Measurements from ENCODE around the gene NSMF.

NSMF gene, protein sequence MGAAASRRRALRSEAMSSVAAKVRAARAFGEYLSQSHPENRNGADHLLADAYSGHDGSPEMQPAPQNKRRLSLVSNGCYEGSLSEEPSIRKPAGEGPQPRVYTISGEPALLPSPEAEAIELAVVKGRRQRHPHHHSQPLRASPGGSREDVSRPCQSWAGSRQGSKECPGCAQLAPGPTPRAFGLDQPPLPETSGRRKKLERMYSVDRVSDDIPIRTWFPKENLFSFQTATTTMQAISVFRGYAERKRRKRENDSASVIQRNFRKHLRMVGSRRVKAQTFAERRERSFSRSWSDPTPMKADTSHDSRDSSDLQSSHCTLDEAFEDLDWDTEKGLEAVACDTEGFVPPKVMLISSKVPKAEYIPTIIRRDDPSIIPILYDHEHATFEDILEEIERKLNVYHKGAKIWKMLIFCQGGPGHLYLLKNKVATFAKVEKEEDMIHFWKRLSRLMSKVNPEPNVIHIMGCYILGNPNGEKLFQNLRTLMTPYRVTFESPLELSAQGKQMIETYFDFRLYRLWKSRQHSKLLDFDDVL

DNA sequence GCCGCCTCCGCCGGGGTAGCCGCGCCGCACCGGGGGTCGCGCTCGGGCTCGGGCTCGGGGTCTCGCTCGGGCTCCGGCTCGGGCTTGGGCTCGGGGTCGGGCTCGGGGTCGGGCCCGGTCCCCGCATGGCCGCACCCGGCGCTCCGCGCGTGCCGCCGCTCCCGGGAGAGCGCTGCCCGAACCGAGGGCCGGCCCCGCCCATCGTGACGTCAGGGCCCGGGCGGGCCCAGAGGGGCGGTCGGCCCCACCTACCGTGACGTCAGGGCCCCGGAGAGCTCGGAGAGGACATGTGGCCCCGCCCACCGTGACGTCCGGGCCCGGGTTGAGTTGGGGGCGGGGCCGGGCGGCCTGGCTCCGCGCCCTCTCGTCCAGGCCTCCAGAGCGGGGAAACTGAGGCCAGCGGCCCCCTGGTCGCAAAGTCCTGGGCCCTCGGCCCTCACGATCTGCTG is at the start of gene NSMF:
NSMF (minus strand) TSS at position 183 of the 449 bp plus-strand sequence. CDS start 232 bp downstream, outside the sequence.
- DNase-seq: peak; percentile 87 to 95 (median 91)

DNA sequence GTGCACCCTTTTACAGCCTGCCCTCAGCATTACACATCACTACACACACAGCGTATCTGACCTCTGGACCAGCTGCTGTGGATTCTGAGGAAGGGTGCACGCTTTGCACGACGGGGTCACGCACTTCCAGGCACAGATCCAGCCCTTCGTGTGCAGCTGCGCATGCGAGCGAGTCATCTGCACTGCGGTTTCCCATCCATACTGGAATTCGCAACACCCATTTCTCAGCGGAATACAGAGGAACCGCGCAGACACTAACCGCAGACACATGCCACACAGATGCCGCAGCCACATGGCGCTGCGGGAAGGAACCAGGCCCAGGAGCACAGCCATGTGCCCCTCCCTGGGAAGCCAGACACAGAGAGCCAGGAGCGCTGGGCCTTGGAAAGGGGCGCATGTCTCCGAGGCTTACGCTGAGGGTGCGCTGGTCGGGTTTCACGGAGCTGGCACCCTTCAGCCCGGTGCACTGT is 47.6 kb upstream of the NSMF start:
- no peak for DNase-seq

DNA sequence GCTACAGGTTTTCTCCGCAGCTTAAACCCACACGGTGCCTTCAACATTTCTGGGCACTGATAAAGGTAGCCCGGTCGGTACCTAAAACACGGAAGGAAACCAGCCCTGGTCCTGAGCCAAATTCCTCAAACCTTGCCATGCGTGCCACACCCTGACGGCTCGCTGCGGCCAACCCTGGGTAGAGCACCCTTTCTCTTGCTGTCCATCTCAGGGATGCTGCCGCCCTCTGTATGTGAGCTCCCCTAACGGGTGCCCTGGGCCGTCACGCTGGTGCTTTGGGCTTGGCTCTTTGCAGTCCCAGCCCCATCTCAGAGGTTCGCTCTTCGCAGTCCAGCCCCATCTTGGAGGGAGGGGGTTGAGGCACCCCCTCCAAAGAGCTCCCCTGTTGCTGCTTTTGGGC is 47.1 kb upstream of the NSMF start:
- DNase-seq: no peak

DNA sequence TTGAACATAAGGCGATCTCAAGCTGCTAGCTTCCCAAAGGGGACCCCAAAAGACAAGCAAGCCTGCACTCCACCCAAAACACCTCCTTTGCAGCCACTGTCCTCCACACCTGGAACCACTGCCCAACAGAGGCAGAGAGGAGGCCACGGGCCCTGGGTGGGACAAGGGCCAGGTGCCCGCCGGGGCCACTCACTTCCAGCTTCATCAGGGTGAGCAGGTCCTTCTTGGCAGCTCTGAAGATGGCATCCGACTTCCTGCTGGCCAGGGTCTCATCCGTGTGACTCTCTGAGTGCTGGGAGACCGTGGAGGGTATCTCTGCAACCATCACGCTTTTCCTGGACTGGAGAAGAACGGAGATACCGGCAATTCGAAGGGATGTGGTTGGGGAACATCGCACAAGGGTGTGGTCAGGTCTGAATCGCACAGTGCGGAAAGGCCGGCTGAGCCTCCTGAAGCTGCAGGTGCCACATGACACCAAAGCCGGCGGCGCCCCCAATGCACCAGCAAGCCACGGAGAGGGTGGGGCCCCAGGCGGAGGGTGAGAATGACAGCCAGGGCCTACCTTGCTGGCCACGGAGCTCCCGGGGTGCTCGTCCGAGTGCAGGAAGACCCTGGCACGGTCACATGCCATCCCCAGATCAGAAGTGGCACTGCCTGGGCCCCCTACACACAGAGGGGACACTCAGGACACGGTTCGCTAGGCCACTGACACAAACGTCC is 46.4 kb upstream of the NSMF start:
- no peak for DNase-seq

DNA sequence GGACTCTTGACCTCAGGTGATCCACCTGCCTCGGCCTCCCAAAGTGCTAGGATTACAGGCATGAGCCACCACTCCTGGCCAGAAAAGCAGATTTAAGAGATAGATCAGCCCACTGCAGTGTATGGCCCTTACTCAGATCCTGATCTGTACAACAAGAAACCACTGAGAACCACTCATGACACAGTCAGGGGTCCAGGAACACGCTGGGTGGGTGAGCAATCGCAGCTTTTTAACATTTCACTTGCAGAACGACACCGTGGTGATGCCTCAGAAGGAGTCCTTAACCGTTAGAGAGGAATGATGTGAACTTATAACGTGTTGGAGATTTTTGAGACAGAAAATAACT is 45.3 kb upstream of the NSMF start:
- no peak for DNase-seq

DNA sequence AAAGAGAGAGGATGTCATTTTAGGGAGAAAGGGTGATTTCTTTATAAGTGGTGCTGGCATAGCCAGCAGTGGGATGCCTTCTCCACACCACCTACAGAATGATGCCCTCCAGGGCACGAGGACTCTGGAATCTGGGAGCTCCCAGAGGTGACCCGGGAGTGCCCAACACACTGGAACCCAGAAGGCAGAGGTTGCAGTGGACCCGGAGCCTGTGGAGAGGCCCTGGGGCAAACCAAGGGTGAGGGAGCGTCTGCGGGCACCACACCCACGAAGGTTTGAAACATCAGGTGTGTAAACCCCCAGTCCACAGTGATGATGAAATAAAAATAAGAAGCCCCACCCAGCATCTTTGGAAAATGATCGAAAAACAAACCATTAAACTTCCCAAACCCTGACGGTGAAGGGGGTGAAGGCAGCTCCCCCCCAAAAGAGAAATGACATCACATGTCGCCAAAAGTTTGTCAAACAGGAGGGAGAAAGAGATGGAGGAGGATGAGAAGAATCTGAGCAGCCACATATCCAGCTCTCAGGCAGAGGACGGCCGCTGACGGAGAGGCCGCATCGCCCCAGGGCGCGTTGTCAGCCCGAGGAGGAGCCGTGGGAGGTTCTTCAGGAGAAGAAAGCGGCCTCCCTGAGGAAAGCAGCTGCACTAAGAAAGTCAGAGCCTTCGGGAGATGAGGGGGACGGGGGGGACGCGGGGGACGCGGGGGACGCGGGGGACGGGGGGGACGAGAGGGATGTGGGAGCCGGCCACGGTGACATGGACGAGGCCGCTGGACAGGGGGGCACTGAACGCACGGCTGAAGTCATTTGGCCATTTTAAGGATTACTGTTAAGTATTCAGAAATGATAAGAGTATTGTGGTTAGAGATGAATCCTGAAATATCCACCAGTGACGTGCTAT is 43.1 kb upstream of the NSMF start:
- DNase-seq: peak in 1 of 6 experiments; percentile 37

DNA sequence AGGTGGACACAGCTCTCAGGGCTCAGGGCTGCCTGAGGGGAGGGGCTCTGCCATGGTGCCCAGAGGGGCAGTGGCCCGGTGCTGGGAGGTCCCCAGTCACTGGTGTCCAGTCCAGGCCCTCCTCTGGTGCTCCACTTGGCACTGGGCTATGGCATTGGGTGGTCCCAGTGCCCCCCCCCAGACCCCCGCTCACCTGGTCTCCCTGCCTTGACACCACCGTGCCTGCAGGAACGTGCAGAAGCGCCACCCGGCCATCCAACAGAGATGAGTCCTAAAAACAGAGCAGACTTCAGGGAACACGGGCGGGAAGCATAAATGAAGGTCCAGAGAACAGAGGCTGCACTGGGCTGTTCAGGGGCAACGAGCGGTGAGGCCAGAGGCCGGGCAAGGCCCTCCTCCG is 42.3 kb upstream of the NSMF start:
- no peak for DNase-seq

DNA sequence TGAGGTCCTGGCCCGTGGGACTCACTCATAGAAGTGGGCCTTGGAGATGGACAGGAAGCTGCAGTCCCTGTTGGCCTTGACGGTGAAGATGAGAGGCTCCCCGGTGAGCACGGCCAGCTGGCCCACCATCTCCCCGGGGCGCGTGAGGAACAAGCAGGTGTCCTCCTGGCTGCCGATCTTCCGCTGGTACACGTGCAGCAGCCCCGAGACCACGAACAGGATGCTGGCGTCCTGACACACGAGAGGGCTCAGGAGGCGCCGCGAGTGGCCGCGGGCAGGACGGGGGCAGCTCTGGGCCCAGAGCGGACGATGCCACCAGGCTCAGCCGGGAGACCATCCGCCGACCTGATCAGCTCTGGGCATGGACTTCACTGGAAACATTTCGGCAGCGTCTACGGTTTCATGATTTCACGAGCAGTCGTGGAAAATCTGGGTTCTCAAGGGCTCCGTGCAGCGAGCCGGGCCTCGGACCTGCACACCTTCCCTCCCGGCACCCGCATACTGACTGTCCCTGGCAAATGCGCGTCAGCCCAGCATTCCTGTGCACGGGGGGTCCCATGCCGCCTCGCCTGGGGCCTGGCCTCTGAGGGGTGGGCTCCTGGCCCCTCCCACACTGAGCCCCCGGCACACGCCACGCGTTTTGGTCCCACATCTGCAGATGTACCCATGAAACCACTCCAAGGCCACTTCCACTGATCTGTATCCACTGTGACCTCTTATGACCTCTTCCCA is 41.7 kb upstream of the NSMF start:
- DNase-seq: no peak

DNA sequence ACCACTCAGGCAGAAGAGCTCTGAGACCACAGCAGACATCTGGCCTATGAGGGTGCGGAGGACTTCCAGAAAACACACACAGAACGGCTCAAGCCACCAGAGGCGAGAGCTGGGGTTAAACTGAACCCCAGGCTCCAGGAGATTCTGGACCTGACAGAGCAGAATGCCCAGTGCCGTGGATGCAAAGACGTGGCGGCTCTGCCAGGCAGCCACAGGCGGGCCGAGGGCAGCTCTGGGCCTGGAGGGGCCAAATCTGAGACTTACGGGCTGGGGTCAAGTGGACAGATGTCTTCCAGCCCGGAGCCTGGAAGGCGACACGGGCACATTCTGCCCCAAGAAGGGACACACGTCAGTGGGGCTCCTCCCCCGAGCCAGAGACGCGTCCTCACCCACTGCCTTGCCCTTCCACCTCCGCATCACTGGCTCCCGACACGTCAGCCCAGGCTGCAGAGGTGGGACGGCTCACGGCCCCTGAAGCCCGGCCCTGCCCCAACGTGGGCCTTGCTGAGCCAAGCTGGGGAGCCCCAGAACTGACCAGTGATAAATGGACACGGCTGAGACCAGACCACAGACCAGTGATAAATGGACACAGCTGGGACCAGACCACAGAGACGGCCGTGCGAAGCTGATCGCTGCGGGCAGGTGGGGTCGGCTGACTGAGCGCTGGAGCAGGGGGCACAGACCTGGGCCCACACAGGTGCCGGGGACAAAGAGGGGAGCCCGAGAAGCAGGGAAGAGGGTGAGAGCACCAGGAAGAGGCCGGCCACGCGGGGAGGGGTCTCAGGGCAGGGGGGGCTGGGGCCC is 40.9 kb upstream of the NSMF start:
- DNase-seq: no peak

DNA sequence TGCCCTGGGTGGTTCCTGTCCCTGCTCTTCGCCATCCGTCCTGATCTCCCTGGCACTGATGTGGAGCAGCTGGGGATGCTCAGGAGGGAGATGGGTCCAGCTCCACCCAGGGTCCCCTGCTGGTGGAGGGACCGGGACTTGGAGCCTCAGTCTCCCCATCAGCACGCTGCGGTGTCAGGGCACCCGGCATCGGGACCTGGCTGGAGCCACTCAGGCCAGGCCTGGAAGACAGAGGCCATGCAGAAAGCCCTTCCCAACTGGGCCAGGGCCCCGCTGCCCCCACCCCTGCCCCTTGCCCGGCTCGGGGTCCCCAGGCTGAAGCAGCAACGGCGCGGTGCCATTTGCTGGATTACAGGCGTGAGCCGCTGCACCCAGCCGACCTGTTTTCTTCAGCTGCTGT is 40.3 kb upstream of the NSMF start:
- DNase-seq: no peak

DNA sequence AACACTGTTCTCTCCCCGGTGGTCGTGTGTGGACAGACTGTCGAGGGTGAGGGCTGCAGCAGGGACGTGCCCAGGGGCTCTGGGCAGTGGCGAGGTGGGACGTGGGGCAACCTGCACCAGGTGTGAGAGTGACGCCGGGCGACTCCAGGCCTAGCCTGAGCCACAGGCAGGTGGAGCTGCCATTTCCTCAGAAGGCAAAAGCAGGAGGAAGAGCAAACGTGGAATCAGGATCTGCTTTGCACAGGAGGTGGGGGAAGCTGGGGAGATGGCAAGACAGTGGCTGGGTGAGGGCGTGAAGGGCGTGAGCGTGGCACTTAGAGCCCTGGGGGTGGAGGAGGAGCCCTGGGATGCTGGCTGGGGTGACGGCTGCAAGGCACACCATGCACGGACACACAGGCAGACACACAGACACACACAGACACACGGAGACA is 39.6 kb upstream of the NSMF start:
- no peak for DNase-seq

DNA sequence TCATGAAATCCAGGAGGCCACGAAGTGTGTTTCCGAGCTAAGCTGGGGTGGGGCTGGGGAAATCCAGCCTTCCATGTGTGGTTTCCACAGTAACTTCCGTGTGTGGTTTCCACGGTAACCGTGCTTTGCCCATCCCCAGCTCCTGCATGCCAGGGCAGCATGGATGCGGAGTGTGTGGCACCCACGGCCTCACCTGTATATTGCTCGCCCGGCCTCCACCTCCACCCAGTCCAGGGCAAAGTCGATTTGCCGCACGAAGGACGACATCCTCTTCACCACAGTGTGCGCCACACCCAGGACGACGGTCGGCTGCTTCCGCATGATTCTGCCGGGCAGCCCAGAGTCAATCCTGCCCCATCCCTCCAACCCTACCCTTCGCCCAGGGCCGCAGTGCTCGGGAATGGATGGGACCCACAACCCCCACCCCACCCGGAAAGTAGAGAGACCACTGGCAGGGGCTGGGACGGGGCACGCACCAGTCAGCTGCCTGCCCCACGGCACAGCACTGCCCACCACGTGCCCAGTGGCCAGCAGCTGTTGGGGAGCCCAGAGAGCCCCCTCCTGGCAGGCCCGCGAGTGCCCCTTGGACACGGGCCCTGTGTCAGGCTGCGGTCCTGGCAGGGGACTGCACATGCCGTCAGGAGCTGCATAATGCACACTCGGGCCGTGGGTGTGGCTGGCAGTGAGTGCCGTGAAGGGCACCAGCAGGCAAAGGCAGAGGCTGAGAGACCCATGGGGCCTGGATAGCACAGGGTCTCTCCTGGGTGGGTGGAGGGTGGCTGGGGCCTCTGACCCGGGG is 39.0 kb upstream of the NSMF start:
- no peak for DNase-seq

DNA sequence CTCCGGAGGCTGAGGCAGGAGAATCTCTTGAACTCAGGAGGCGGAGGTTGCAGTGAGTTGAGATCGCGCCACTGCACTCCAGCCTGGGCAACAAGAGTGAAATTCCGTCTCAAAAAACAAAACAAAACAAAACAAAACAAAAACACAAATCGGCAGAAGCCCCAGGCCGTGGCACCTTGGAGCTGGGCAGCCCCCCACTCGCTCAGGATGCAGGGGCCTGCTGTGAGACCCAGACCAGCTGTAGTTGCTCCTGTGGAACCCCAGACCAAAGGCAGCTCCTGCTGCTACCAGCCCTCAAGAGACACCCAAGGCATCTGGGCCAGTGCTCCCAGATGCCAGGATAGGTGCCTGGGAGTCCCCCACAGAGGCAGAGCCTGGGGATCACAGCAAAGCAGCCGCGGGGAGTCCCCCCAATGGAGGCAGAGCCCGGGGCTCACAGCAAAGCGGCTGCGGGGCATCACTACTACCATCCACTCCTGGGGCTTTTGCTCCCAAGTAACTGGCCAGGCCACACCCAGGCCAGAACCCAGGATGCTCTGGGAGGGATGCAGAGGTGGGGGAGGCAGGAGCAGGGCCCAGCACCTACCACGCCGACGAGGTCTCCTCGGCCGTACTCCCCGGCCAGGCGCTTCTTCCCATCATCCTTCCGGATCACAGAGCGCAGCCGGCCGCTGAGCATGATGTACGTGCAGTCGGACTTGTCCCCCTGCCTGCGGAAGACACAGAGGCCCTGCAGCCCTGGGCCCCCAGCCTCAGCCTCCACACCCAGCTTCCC is 37.7 kb upstream of the NSMF start:
- no peak for DNase-seq

DNA sequence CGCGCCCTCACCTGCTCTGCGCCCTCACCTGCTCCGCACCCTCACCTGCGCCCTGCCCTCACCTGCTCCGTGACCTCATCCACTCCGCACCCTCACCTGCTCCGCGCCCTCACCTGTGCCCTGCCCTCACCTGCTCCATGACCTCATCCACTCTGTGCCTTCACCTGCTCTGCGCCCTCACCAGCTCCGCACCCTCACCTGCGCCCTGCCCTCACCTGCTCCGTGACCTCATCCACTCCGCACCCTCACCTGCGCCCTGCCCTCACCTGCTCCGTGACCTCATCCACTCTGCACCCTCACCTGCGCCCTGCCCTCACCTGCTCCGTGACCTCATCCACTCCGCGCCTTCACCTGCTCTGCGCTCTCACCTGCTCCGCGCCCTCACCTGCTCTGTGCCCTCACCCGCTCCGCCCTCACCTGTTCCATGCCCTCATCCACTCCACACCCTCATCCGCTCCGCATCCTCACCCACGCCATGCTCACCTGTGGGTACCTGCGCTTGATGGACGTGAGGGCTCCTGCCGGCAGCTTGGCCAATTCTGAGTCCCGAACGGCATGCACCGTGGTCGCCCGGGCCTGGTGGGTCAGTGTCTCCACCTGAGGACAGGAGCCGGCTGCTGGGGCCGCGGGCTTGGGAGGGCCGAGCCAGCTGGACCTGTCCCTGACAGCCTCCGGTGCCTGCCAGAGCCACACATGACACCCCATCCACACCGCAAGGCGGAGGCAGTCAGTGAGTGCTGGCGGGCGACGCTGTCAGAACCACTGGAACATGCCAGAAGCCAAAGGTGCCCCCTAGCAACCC is 35.6 kb upstream of the NSMF start:
- no peak for DNase-seq

DNA sequence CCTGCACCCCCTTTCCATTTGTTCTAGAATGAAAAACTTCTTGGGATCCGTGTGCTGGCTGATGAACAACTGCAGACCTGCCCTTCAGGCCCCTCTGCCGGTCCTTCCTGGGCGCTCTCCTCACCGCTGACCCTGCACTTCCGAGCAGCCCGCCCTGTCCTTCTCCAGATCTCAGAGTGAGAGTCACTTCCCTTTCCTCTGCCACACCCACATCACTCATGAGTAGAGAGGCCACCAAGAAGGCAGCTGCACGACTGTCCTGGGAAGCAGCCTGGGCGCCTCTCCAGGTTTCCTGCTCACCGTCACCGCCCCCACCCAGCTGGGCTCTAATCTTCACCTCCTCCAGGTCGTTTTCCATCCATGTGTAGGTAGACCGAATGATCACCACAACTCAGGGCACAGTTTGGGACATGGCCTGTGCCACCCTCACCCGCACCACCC is 35.0 kb upstream of the NSMF start:
- no peak for DNase-seq

DNA sequence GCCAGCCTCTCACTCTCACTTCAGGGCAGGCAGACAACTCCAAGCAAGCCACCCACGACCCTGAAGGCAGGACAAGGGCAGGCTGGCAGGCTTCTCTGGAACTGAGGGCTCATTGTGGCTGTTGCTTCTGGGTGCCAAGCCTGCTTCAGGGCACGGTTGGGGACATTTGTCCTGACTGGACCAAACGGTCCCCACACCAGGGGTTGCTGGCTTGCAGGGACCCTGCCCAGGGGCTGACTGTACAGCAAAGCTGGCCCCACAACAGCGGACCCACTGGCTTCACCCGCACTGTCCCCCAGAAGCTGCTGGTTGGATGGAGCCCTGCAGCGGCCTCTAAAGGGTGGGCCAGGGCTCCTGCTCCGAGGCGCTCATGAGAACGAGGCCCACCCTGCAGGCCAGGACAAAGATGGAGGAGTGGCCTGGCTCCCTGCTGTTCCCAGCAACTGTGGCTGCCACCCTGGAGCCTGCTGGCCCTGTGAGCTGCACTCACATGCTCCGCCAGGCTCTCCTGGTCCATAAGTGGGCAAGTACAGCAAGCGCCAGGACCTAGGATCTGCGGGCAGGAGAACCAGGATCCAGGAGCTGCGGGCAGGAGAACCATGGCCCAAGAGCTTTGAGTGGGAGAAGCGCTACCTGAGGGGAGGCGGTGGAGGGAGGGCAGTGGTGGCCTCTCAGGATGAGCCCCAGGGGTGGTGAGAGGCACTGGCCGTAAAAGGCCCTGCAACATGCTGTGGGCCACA is 34.4 kb upstream of the NSMF start:
- no peak for DNase-seq

DNA sequence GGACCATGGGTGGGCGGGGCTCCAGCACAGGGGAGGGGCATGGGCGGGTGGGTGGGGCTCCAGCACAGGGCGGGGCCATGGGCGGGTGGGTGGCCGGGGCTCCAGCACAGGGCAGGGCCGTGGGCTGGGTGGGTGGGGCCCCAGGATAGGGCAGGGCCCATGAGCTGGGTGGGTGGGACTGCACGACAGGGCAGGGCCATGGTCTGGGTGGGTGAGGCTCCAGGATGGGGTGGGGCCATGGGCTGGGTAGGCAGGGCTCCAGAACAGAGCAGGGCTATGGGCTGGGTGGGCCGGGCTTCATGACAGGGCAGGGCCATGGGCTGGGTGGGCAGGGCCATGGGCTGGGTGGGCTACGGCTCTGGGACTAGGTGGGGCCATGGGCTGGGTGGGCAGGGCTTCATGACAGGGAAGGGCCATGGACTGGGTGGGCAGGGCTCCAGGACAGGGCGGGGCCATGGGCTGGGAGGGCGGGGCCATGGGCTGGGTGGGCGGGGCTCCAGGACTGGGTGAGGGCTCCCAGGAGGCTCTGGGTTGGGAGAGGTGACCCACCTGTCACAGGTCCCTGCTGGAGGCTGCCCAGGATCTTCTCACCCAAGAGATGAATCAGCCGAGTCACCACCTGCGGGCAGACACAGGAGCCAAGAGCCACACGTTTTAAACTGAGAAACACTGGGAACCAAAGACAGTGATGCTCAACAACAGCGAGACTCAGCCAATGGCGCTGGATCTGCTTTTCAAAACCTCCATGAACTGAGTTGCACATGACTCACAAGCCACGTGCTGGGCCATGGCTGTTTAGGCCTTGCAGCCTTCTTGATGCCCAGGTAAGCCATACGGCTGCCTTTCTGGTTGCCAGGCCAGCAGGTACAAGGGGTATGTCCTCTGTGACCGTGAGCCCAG is 33.6 kb upstream of the NSMF start:
- DNase-seq: peak in 2 of 6 experiments; percentile 15 to 18
